GM18505 (cell line): ENCODE measurements around the gene FAP.
A peak's percentile ranks its signal among the peaks of the same experiment; 100 is the strongest.

Source experiments
- ATAC-seq: cut with Tn5 transposase; IDR thresholded peaks from one replicate; pipeline ENCODE4 v1.9.1; 2021; ENCODE audit not compliant: unreplicated experiment
- POLR2A ChIP-seq: IDR thresholded peaks from 4 replicates; pipeline ENCODE4 v1.6.1; 2011; ENCODE audit warnings: borderline replicate concordance; ENCODE audit not compliant: insufficient read depth, insufficient read length; ENCODE audit errors: extremely low read depth

The FAP gene

GRCh38 chr2:162155093-162155492 lies 88.2 kb downstream of the FAP start:
- ATAC-seq: no peak
- no peak for TF ChIP-seq POLR2A

- peak; percentile 99 for ATAC-seq
- no peak for TF ChIP-seq POLR2A
Measured at GRCh38 chr2:162153608-162154224, 89.5 kb downstream of the FAP start.

GRCh38 chr2:162152147-162152546 lies 91.1 kb downstream of the FAP start, which contains the start of gene GCG:
GCG (minus strand) TSS chr2:162152247; CDS start chr2:162149178, 3,069 bp downstream.
- no peak for ATAC-seq
- TF ChIP-seq POLR2A: no peak

- no peak for ATAC-seq
- no peak for TF ChIP-seq POLR2A
Measured at GRCh38 chr2:162149940-162150339, 93.3 kb downstream of the FAP start.

- no peak for ATAC-seq
- TF ChIP-seq POLR2A: no peak
Measured at GRCh38 chr2:162149466-162149865, 93.8 kb downstream of the FAP start.

- ATAC-seq: no peak
- no peak for TF ChIP-seq POLR2A
Measured at GRCh38 chr2:162148956-162149355, 94.3 kb downstream of the FAP start.

- ATAC-seq: no peak
- TF ChIP-seq POLR2A: no peak
Measured at GRCh38 chr2:162143969-162144368, 99.3 kb downstream of the FAP start.

- ATAC-seq: no peak
- TF ChIP-seq POLR2A: no peak
Measured at GRCh38 chr2:162138310-162138709, 104.9 kb downstream of the FAP start.

- no peak for TF ChIP-seq POLR2A
- no peak for ATAC-seq
Measured at GRCh38 chr2:162127422-162127821, 115.8 kb downstream of the FAP start.

GRCh38 chr2:162126527-162126926 lies 116.7 kb downstream of the FAP start:
- no peak for TF ChIP-seq POLR2A
- ATAC-seq: peak; percentile 20

GRCh38 chr2:162126111-162126519 lies 117.1 kb downstream of the FAP start:
- TF ChIP-seq POLR2A: no peak
- ATAC-seq: peak; percentile 99

GRCh38 chr2:162125138-162125537 lies 118.1 kb downstream of the FAP start:
- ATAC-seq: no peak
- TF ChIP-seq POLR2A: no peak

GRCh38 chr2:162123806-162124758 lies 119.2 kb downstream of the FAP start:
- no peak for TF ChIP-seq POLR2A
- ATAC-seq: no peak
